8988T (cell line): Measurements from ENCODE around the gene ZNF106.

Experiments
- DNase-seq: peaks from one replicate; pipeline ENCODE4 v3.0.0; 2011

The ZNF106 gene

GRCh38 chr15:42490671-42491538 lies at the start of gene ZNF106:
ZNF106 (minus strand) TSS chr15:42491141; CDS start chr15:42472289, 18,852 bp downstream.
- peak; percentile 58 for DNase-seq

DNA sequence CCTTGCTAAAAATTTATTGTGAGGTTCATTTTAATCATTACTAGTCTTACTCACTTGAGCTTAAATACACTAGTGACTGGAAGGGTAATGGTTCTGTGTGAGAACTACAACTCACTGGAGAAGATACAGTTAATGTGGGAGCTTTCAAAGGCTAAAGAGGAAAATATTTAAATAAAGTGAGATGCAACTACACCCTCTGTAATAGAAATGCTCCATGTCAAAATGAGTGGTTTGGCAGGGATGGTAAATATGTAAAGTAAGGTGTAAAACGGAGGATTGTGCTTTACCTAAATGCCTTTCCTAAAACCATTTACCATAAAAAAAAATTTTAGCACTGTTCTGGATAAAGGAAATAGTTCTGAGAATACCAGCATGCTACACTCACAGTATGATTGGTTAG lies 42.3 kb upstream of the ZNF106 start:
- DNase-seq: no peak

DNA sequence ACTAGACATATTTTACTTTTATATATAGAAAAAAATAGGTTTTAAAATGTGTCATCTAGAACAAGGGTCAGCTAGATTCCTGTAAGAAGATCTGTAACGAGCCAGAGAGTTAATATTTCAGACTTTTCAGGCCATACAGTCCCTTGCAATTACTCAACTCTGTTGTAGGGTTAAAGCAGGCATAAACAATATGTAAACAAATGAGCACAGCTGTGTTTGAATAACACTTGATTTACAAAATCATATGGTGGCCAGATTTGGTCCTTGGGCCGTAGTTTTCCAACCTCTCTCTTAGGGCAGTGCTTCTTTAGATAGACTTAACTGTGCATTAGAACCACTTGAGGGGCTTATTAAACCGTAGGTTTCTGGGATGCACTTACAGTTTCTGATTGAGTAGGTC lies 38.0 kb upstream of the ZNF106 start:
- no peak for DNase-seq

DNA sequence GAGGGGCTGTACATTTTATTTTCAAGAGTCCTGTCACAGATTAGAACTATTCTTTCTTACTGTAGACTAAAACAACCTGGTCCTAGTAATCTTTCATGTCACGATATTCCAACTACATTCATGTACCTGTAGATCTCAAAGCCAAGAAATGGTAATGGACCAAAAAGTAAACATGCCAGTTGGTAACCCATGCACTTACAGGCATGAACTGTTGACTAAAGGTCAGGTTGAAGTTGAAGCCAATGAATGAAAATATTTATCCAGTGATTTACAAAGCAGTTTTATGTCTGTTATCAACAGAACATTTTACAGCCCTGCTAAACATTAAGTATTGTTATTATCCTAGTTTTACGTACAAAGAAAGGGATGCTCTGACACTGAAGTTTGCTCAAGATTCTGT lies 32.4 kb upstream of the ZNF106 start:
- no peak for DNase-seq

GRCh38 chr15:42511007-42511391 lies 20.1 kb upstream of the ZNF106 start:
- no peak for DNase-seq

DNA sequence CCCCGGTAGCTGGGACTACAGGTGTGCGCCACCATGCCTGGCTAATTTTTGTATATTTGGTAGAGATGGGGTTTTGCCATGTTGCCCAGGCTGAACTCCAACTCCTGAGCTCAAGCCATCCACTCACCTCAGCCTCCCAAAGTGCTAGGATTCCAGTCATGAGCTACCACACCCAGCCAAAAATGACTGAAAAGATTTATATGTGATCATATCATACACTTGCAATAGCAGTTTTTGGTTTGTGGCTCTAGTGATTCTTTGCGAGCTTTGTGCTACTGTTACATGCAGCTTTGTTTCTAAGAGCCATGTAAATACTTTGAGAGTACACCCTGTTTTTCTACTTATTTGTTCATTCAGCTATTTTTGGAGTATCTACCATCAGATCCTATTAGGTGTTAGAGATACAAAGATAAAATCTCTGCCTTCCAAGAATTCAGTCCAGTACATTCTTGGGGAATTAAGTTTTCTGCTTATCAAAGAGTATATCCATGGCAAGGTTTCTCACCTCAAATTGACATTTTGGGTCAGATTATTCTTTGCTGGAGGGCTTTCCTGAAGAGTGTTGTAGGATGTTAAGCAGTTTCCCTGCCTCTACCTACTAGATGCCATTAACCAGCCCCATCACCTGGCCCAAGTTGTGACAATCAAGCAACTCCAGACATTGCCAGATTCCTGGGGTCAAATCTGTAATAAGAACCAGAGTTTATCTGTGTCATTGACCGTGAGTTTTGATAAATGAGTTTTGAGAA lies 19.5 kb upstream of the ZNF106 start:
- DNase-seq: no peak

- DNase-seq: no peak
Observed at GRCh38 chr15:42508263-42508690, 17.3 kb upstream of the ZNF106 start.

GRCh38 chr15:42507514-42507913 lies 16.6 kb upstream of the ZNF106 start:
- no peak for DNase-seq

- no peak for DNase-seq
Observed at GRCh38 chr15:42504631-42505030, 13.7 kb upstream of the ZNF106 start.

DNA sequence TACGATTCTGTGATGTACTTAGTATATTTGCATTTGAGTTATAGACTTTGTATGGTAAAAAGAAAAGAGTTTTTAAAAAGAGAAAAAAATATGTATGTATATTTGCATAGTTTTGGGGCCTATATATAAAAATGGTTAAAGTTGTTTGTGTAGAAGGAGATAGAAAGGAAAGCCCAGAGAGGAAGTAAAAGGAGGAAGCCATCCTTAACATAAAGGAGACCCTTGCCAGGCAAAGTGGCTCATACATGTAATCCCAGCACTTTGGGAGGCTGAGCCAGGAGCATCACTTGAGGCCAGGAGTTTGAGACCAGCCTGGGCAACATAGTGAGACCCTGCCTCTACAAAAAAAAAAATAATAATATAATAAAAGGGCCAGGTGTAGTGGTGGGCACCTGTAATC lies 12.9 kb upstream of the ZNF106 start:
- no peak for DNase-seq

GRCh38 chr15:42502477-42502876 lies 11.5 kb upstream of the ZNF106 start:
- no peak for DNase-seq

GRCh38 chr15:42499858-42500609 lies 9.1 kb upstream of the ZNF106 start:
- no peak for DNase-seq

DNA sequence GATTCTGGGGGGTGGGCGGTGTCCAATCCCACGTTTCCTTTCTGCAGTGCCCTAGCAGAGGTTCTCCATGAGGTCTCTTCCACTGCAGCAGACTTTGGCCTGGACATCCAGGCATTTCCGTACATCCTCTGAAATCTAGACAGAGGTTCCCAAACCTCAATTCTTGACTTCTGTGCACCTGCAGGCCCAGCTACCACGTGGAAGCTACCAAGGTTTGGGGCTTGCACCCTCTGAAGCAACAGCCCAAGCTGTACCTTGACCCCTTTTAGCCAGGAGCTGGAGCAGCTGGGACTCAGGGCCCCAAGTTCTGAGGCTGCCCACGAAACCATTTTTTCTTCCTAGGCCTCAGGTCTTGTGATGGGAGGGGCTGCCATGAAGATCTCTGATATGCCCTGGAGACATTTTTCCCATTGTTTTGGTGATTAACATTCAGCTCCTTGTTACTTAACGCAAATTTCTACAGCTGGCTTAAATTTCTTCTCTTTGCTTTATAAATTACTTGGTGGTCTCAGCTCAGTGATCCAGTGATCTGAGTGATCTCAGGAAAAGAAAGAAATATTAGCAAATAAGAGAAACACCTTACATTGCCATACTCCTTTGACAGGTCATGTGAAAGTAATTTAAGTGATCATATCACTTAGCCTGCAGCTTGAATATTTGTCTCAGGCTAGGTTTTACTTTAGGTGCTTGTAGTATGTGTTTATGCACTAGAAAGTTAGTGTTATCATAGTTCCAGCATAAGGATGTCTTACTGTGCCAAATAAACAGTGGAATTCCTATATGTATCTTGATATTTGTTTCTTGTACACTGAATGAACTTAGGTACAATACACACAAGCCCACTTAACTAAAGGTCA lies 7.5 kb upstream of the ZNF106 start:
- no peak for DNase-seq

DNA sequence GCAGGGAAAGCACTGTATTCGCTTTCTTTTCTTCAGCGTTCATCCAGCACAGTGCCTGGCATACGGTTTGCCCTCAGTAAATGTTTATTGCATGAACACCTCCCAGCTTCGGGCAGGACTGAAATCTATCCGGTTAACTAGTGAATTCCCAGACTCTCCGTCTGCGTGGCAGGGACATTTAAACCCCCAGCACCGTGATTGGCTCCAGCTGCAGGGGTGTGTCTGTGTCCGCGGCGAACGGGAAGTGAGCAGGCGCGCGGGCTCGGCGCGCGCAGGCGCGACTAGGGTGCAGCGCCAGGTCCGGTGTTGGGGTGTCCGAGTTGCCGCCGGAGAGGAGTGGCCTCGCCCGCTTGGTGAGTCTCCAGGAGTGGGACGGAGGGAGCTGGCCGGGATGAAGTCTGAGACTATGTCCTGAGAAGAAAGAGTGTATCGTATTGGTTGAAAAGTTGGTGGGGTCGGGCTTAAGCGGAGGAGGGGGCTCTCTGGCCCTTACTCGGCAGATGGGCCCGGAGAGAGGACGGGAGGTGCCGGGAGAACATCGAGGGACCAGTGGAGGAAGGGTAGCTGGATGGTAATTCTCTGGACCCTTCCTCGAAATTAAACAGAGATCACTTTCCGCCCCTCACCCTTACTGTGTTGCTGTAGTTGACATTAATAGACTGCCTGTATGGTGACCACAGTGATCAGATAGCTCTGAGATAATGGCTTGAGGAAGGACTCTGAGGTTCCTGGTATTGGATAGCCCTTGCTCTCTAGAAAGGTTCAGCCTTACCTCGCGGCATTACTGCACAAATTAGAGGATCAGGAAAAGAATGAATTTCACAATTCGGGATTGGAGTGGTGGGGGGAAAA lies 4.6 kb upstream of the ZNF106 start, which contains the start of gene SNAP23:
Gene SNAP23 (plus strand): TSS at position 274 of the 852 bp plus-strand sequence. CDS start 16,213 bp downstream, outside the sequence.
- DNase-seq: peak; percentile 85

DNA sequence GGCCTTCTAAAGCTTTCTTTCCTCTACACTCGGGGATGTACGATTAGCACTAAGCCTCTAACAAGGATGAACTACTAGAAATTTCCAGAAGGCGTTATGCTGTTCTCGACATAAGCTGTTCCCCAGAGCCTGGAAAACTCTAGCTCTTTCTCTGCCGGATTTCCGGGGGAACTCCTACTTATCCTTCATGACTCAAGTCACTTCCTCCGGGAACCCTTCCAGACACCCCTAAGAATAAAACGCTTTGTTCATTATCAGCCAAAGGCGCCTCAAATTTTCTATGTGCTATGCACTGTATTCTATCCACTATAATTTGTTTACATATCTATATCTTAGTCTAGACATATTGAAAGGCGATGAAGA lies 4.0 kb upstream of the ZNF106 start:
- DNase-seq: no peak

GRCh38 chr15:42493679-42494078 lies 2.7 kb upstream of the ZNF106 start:
- DNase-seq: no peak

GRCh38 chr15:42491539-42492225 lies 741 bp upstream of the ZNF106 start:
- DNase-seq: peak; percentile 17

- DNase-seq: no peak
Observed at GRCh38 chr15:42490291-42490670, 660 bp downstream of the ZNF106 start.

DNA sequence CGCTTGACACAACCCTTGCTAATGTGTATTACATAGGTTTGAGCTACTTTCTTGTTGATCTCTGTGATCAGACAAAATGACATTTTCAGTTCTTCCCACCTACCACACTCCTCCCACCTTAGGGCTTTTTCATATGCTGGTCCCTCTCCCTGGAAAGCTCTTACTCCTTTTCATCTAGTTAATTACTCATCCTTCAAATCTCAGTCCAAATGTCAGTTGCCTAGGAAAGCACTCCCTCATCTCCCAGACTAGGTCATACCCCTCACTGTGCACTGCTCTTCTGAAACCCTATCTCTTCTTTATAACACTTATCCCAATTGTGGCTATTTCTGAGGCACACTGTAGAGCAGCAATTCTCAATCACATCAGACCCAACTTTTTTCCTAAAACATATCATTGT lies 7.3 kb downstream of the ZNF106 start:
- no peak for DNase-seq

DNA sequence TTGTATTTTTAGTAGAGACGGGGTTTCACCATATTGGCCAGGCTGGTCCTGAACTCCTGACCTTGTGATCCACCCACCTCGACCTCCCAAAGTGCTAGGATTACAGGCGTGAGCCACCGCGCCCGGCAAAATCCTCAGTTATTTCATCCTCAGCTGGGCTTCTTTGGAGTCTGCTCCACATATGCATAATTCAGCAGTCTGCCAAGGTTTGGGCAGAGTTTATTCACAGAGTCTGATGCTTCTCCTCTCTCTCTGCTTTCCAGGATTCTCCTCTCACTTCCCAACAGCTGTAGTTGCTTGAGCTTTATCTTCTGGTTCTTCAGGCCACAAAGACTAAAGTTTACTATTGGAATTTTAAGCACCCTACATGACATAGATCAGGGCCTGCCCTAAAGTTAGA lies 8.2 kb downstream of the ZNF106 start:
- DNase-seq: no peak

DNA sequence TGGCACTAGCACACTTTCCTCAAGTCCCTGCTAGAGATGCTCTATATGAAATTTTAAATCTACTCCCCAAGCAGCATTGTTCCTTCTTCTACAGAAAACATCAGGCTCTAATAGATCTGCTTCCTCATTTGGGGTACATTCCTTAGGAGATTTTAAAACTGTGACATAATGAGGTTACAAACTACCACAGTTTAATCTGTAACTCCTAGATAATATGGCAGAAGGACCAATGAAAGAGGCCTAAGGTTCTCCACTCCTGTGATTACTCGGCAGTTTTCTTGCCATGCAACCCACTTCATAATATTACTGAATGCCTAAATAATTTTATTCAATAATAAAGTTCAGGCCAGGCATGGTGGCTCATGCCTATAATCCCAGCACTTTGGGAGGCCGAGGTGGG lies 16.1 kb downstream of the ZNF106 start:
- no peak for DNase-seq
